ENCODE data around the gene PTK6.

Gene PTK6

DNA sequence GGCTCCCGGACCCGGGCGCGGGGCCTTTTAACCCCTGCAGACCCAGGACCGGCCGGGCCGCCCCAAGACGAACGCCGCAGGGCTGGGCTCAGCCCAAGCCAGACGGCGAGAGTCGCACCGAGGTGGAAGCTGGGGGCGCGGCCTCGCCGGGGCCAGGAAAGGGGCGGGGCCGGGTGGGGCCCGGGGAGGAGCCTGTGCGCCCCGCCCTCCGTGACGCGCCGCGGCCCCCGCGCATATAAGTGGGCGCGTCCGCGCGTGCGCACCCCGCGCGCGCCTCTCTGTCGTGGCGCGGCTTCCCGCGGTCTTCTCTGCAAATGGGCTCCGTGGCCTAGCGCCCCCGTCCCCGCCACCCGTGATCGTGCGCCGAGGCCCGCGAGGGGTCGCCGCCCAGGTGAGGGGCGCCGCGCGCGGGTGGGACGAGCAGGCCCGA is 16.7 kb downstream of the PTK6 start, which contains the start of gene PPDPF:
TSS of gene PPDPF (plus strand) at position 262 of the 430 bp plus-strand sequence. CDS start 544 bp downstream, outside the sequence.
- Histone ChIP-seq H2AFZ (ENCODE audit: low read length) (no peak within 1 kb of the TSS), H3K9ac (ENCODE audit: low read length) (peak within 1 kb of the TSS; percentile 80), H3F3A (ENCODE audit: insufficient read depth, low read length) (no peaks in the 10 kb centered on the region)

DNA sequence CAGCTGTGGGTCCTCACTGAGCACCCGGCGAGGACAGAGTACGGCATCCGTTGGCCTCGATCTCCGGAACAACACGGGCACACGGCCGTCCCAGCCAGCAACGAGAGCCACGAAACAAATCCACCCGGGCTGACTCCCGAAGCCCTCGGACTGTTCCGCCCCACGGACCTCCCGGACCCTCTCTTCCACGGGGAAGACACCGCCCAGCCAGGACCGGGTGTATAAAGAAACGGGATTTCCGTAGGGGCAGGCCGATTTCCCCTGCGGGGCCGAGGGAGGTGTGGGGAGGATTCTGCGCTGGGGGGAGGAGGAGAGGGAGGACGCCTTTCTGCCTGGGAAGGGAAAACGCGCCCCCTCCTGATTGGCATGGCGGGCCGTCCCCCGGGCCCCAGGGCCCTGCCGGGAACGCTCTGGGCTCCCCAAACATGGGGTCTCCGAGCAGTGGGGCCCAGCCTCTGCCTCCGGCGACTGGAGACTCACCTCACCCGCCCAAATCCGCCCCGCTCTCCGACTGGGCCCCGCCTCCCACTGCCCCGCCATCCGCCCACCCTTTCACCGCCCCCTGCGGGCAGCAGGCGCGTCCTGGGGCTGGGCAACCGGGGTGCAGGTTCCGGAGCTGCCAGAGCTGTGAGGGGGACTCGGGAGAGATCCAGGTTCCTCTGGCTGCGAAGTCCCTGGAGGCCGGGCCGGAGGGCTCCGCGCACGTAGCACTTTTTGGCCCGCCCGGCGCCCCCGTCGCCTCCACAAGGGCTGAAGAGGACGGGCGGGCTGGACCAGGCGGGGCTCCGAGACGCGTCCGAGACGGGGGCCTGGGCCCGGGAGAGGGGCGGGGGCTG is 17.3 kb downstream of the PTK6 start:
- peak overlapping the region; percentile 80 for H3K9ac ChIP-seq (ENCODE audit: low read length)
- no peaks in the 10 kb centered on the region for H3F3A ChIP-seq (ENCODE audit: insufficient read depth, low read length)
- no peak overlapping the region for H2AFZ ChIP-seq (ENCODE audit: low read length)
- peaks cover 27% of the 10 kb centered on the region for H3K36me3 ChIP-seq (ENCODE audit: insufficient read depth, low read length)
- no peaks in the 10 kb centered on the region for H4K20me1 ChIP-seq (ENCODE audit: insufficient read depth, low read length)
- H3K9me3 ChIP-seq (ENCODE audit: low read length) = 0 out of 2 replicates have a peak, but pooled peaks cover 6% of the 10 kb centered on the region
- no peaks in the 10 kb centered on the region for H3K9me2 ChIP-seq (ENCODE audit: low read depth, low read length)
- H3K27me3 ChIP-seq (ENCODE audit: insufficient read depth, low read length) = no peaks in the 10 kb centered on the region
- H3K4me3 ChIP-seq (ENCODE audit: low read depth, low read length, poor library complexity, severe bottlenecking) = peak overlapping the region; percentile 78
- H3K4me2 ChIP-seq (ENCODE audit: low read length) = peak overlapping the region; percentile 75
- no peak for TF ChIP-seq EZH2 (IDR thresholded peaks at IDR 0.05; ENCODE audit: borderline replicate concordance, low read length)
- TF ChIP-seq, protein P1, sequence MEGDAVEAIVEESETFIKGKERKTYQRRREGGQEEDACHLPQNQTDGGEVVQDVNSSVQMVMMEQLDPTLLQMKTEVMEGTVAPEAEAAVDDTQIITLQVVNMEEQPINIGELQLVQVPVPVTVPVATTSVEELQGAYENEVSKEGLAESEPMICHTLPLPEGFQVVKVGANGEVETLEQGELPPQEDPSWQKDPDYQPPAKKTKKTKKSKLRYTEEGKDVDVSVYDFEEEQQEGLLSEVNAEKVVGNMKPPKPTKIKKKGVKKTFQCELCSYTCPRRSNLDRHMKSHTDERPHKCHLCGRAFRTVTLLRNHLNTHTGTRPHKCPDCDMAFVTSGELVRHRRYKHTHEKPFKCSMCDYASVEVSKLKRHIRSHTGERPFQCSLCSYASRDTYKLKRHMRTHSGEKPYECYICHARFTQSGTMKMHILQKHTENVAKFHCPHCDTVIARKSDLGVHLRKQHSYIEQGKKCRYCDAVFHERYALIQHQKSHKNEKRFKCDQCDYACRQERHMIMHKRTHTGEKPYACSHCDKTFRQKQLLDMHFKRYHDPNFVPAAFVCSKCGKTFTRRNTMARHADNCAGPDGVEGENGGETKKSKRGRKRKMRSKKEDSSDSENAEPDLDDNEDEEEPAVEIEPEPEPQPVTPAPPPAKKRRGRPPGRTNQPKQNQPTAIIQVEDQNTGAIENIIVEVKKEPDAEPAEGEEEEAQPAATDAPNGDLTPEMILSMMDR (IDR thresholded peaks at IDR 0.05; ENCODE audit: low read length) = peak; percentile 12; the same call in 1 of the 2 replicates
- no peak overlapping the region for H3K27ac ChIP-seq (ENCODE audit: low read depth, low read length, poor library complexity, severe bottlenecking)
- H3K4me1 ChIP-seq (ENCODE audit: insufficient read depth, low read length, severe bottlenecking) = peaks cover 14% of the 10 kb centered on the region
- no peaks in the 10 kb centered on the region for H3K79me2 ChIP-seq (ENCODE audit: insufficient read depth, low read length)

More for the DNA sequence above, 16.7 kb downstream of the PTK6 start, which contains the start of gene PPDPF:
- H3K4me1 ChIP-seq (ENCODE audit: insufficient read depth, low read length, severe bottlenecking) = peaks cover 14% of the 10 kb centered on the region
- H3K9me2 ChIP-seq (ENCODE audit: low read depth, low read length) = no peaks in the 10 kb centered on the region
- no peaks in the 10 kb centered on the region for H3K79me2 ChIP-seq (ENCODE audit: insufficient read depth, low read length)
- H3K27me3 ChIP-seq (ENCODE audit: insufficient read depth, low read length) = no peaks in the 10 kb centered on the region
- peak within 1 kb of the TSS; percentile 75 for H3K4me2 ChIP-seq (ENCODE audit: low read length)
- H3K9me3 ChIP-seq (ENCODE audit: low read length) = 0 out of 2 replicates have a peak, but pooled peaks cover 6% of the 10 kb centered on the region
- H3K4me3 ChIP-seq (ENCODE audit: low read depth, low read length, poor library complexity, severe bottlenecking) = peak within 1 kb of the TSS; percentile 78
- H3K27ac ChIP-seq (ENCODE audit: low read depth, low read length, poor library complexity, severe bottlenecking) = no peak within 1 kb of the TSS
- H3K36me3 ChIP-seq (ENCODE audit: insufficient read depth, low read length) = peaks cover 27% of the 10 kb centered on the region
- H4K20me1 ChIP-seq (ENCODE audit: insufficient read depth, low read length) = no peaks in the 10 kb centered on the region
- TF ChIP-seq EZH2 (IDR thresholded peaks at IDR 0.05; ENCODE audit: borderline replicate concordance, low read length) = no peak
- TF ChIP-seq, protein P1 (IDR thresholded peaks at IDR 0.05; ENCODE audit: low read length) = no peak

DNA sequence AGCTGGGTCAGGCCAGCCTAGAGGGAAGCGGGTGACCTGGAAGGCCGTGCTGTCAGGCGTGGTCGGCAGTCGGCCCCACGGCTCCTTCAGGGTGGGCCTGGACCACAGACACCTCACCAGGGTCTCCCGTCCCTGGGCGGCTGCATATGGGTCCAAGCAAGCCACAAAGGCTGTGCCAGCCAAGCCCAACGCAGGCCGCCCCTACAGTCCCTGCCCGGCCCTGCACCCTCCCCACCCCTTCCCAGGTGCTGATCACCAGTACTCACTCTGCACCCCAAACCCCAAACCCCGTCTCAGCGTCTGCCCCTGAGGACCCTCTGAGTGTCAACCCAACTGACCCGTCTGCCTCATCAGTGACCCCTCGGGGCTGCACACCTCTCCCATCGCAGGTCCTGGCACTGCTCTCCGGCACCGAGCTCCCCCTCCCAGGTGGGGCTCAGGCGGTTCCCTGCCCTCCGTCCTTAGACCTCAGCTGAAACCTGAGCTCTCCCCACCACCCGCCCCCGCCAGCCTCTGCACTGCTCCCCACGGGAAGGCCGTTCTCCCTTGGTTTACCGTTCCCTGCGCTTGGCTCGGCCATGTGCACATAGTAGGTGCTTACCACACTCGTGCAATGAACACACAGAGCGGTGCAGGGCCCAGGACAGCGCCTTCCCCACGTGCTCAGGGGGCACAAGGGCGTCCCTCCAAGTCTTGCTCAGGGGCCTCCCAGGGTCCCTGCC is 18.1 kb downstream of the PTK6 start:
- Histone ChIP-seq H3K4me1 (ENCODE audit: insufficient read depth, low read length, severe bottlenecking) (peaks cover 14% of the 10 kb centered on the region), H3K79me2 (ENCODE audit: insufficient read depth, low read length) (no peaks in the 10 kb centered on the region), H3K9me3 (ENCODE audit: low read length) (0 out of 2 replicates have a peak, but pooled peaks cover 6% of the 10 kb centered on the region), H3F3A (ENCODE audit: insufficient read depth, low read length) (no peaks in the 10 kb centered on the region), H3K27me3 (ENCODE audit: insufficient read depth, low read length) (peaks cover 2% of the 10 kb centered on the region; the same call in 1 of the 2 replicates), H3K27ac (ENCODE audit: low read depth, low read length, poor library complexity, severe bottlenecking) (no peak overlapping the region), H4K20me1 (ENCODE audit: insufficient read depth, low read length) (no peaks in the 10 kb centered on the region), H3K9ac (ENCODE audit: low read length) (no peak overlapping the region; the same call in 1 of the 2 replicates), H3K4me2 (ENCODE audit: low read length) (peak overlapping the region; percentile 75; the same call in 1 of the 2 replicates), H3K4me3 (ENCODE audit: low read depth, low read length, poor library complexity, severe bottlenecking) (peak overlapping the region; percentile 78), H2AFZ (ENCODE audit: low read length) (no peak overlapping the region), H3K36me3 (ENCODE audit: insufficient read depth, low read length) (peaks cover 27% of the 10 kb centered on the region), H3K9me2 (ENCODE audit: low read depth, low read length) (no peaks in the 10 kb centered on the region)
- no peak for TF ChIP-seq EZH2 (IDR thresholded peaks at IDR 0.05; ENCODE audit: borderline replicate concordance, low read length)
- TF ChIP-seq, protein P1 (IDR thresholded peaks at IDR 0.05; ENCODE audit: low read length) = no peak
